H1 (cell line): ENCODE data around the gene HEXIM2. TPM values are rescaled to one million over a fixed set of nuclear protein-coding genes. Genes with fewer than 3 reads are reported as not detected.

Experiments used
- RFX5 ChIP-seq: IDR thresholded peaks from 2 replicates; pipeline ENCODE4 v1.6.1; 2011; ENCODE audit warnings: low read depth, low read length, improper control_type of control experiment, borderline replicate concordance
- SIX5 ChIP-seq: IDR thresholded peaks from 2 replicates; pipeline ENCODE4 v1.6.1; 2011; ENCODE audit warnings: mild to moderate bottlenecking, low read depth, low read length
- TAF1 ChIP-seq: IDR thresholded peaks from 2 replicates; pipeline ENCODE4 v1.6.1; 2011; ENCODE audit warnings: mild to moderate bottlenecking, low read depth, low read length
- ZNF274 ChIP-seq: IDR thresholded peaks from 2 replicates; pipeline ENCODE4 v1.7.0; 2012; ENCODE audit warnings: low read length, borderline replicate concordance; ENCODE audit errors: extremely low read depth
- polyA plus RNA-seq, 7 experiments: library from polyadenylated mRNA; depleted of rRNA in 3 of 7; stranded (reverse) in 5 of 7; unstranded in 2 of 7; fragments of >200 nt in 5 of 7; fragments of 200-250 nt in 2 of 7; gene quantifications; 1 replicate in 5 of 7; 2 replicates in 1 of 7; 4 replicates in 1 of 7; pipeline versions ENCODE4 v1.2.1 to v1.2.3, GENCODE V29; 2011 to 2013; ENCODE audit warnings: missing spikeins in 2 of 7, mixed read lengths in 2 of 7
- total RNA-seq: library from RNA; stranded (reverse); fragmentation: NEBNext Ultra II Directional; extraction: Animal tissue kit (Norgen Biotek cat#: 25700); gene quantifications from 2 replicates; pipeline ENCODE4 v1.2.1, GENCODE V29; 2021

HEXIM2 gene
- total and polyA plus RNA-seq, 2 of the 8 experiments (the other 6 are each of a cell fraction or from before 2014, with no cell fraction given): 7.5 to 13.2 TPM

DNA sequence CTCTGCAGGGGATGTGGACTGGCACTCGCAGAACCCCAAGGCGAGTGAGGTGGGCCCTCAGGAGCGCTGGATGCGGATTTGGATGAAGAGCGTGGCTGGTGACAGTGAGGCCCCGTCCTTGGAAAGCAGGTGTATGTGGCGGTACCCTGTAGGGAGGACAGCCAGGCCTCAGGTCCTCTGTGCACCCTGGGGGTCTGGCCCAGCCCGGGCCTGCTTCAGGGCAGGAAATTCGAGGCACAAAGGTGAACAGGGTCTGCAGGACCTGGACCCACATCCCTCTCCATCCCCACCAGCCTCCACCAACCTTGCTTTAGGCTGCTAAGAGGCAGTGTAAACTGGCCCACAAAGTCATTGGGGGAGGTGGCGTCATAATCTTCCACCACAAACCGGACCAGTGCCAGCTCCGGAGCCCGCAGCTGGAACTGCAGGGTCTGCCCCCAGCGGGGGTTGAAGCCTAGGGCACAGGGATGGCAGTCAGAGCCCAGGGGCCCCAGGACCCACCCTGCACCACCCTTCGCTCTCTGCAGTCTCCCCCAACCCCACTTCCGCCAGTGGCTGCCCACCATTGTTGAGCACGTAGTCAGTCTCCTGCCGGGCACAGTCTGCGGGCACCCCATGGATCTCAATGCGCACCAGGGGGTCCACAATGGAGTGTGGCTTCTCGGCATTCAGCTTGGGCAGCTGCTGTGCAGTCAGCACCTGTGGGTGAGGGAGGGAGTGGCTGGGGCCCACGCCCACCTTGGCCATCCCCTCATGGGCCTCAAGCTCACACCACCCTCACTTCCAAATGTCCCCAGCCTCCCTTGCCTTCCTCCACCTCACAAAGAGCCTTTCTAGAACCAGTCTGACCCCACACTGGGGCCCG, 48.9 kb upstream of the HEXIM2 start (continued):
- no peak for TF ChIP-seq TAF1
- no peak for TF ChIP-seq SIX5
- no peak for TF ChIP-seq ZNF274
- no peak for TF ChIP-seq RFX5
